Activated T-cell treated with anti-CD3 and anti-CD28 coated beads, Interleukin-2, amount 50 U/mL, for 72 hours (primary cell): ENCODE measurements around the gene TINCR. TPM values are rescaled to one million over a fixed set of nuclear protein-coding genes. Genes with fewer than 3 reads are reported as not detected.
A peak's percentile ranks its signal among the peaks of the same experiment; 100 is the strongest.

Experiments
- ATAC-seq, 2 donors: fragments of 150-1000 bp; cut with Tn5 transposase; replicated peaks in 1 of 2; 2 replicates each; pipeline ENCODE4 v1.10.0; 2021; ENCODE audit warnings: moderate library complexity in 2 of 2, mild to moderate bottlenecking in 1 of 2
- DNase-seq, 2 donors: peaks; one replicate each; pipeline ENCODE4 v3.0.0; 2021 to 2022; ENCODE audit warnings: mixed read lengths in 1 of 2
- H3K27ac Mint-ChIP-seq: one replicate; pipeline ENCODE4 v1.8.0; 2022; ENCODE audit warnings: mild to moderate bottlenecking, moderate library complexity, mixed read lengths
- H3K27me3 Mint-ChIP-seq: one replicate; pipeline ENCODE4 v1.8.0; 2022; ENCODE audit warnings: low read depth, mixed read lengths
- H3K36me3 Mint-ChIP-seq, 2 donors: one replicate each; pipeline ENCODE4 v1.8.0; 2022; ENCODE audit warnings: mixed read lengths in 2 of 2, mild to moderate bottlenecking in 1 of 2; ENCODE audit not compliant: insufficient read depth in 2 of 2
- H3K4me1 Mint-ChIP-seq: one replicate; pipeline ENCODE4 v1.8.0; 2022; ENCODE audit warnings: low read depth, mixed read lengths
- H3K4me3 Mint-ChIP-seq, 2 donors: one replicate each; pipeline ENCODE4 v1.8.0; 2022; ENCODE audit warnings: mild to moderate bottlenecking in 2 of 2, mixed read lengths in 2 of 2, moderate library complexity in 2 of 2
- H3K9me3 Mint-ChIP-seq, 2 donors: one replicate each; pipeline ENCODE4 v1.8.0; 2022; ENCODE audit warnings: mixed read lengths in 2 of 2
- total RNA-seq, 2 donors: library from RNA; stranded (reverse); gene quantifications; one replicate each; pipeline ENCODE4 v1.2.3, GENCODE V29; 2022

TINCR gene
- total RNA-seq, 2 donors from 2014 or later, result 0.91 to 0.93 TPM

- H3K4me3 Mint-ChIP-seq, result peak overlapping the region; percentile 52 to 69
- peak overlapping the region; percentile 86 for H3K27ac Mint-ChIP-seq
- no peaks in the 10 kb centered on the region for H3K9me3 Mint-ChIP-seq
These were observed 17.9 kb upstream of the TINCR start for GRCh38 chr19:5585461-5586299.

GRCh38 chr19:5580161-5580571 is 12.4 kb upstream of the TINCR start:
- ATAC-seq (no peak), DNase-seq (no peak)
- no peaks in the 10 kb centered on the region for H3K27me3 Mint-ChIP-seq
- peaks cover 10% of the 10 kb centered on the region for H3K4me1 Mint-ChIP-seq
- H3K4me3 Mint-ChIP-seq, result no peak overlapping the region
- H3K36me3 Mint-ChIP-seq, result no peaks in the 10 kb centered on the region
- H3K9me3 Mint-ChIP-seq, result no peaks in the 10 kb centered on the region
- no peak overlapping the region for H3K27ac Mint-ChIP-seq

More at GRCh38 chr19:5585461-5586299, 17.9 kb upstream of the TINCR start:
- Mint-ChIP-seq H3K27me3 (no peaks in the 10 kb centered on the region), H3K4me1 (peaks cover 19% of the 10 kb centered on the region), H3K36me3 (peaks cover 3% of the 10 kb centered on the region in 2 donors)
- DNase-seq (peak; percentile 53 to 56), ATAC-seq (peak; percentile 59 to 71)

GRCh38 chr19:5579697-5580096 is 11.9 kb upstream of the TINCR start:
- no peaks in the 10 kb centered on the region for H3K9me3 Mint-ChIP-seq
- DNase-seq, result no peak
- no peak overlapping the region for H3K4me3 Mint-ChIP-seq
- no peaks in the 10 kb centered on the region for H3K27me3 Mint-ChIP-seq
- no peaks in the 10 kb centered on the region for H3K36me3 Mint-ChIP-seq
- peaks cover 10% of the 10 kb centered on the region for H3K4me1 Mint-ChIP-seq
- no peak for ATAC-seq
- no peak overlapping the region for H3K27ac Mint-ChIP-seq

GRCh38 chr19:5579286-5579685 is 11.5 kb upstream of the TINCR start:
- Mint-ChIP-seq H3K9me3 (no peaks in the 10 kb centered on the region), H3K4me1 (peaks cover 10% of the 10 kb centered on the region), H3K36me3 (no peaks in the 10 kb centered on the region), H3K27ac (no peak overlapping the region), H3K4me3 (no peak overlapping the region), H3K27me3 (no peaks in the 10 kb centered on the region)
- ATAC-seq (no peak), DNase-seq (no peak)

GRCh38 chr19:5578097-5578846 is 10.5 kb upstream of the TINCR start:
- peak; percentile 77 to 81 for ATAC-seq
- Mint-ChIP-seq H3K4me1 (peaks cover 10% of the 10 kb centered on the region), H3K27ac (no peak overlapping the region), H3K27me3 (no peaks in the 10 kb centered on the region), H3K36me3 (no peaks in the 10 kb centered on the region), H3K4me3 (no peak overlapping the region), H3K9me3 (no peaks in the 10 kb centered on the region)
- peak; percentile 76 to 81 for DNase-seq

GRCh38 chr19:5575590-5575989 is 7.8 kb upstream of the TINCR start:
- no peak for ATAC-seq
- no peaks in the 10 kb centered on the region for H3K36me3 Mint-ChIP-seq
- H3K4me1 Mint-ChIP-seq, result peaks cover 10% of the 10 kb centered on the region
- H3K27ac Mint-ChIP-seq, result no peak overlapping the region
- no peak overlapping the region for H3K4me3 Mint-ChIP-seq
- no peaks in the 10 kb centered on the region for H3K27me3 Mint-ChIP-seq
- no peak for DNase-seq
- H3K9me3 Mint-ChIP-seq, result no peaks in the 10 kb centered on the region

GRCh38 chr19:5572556-5573286 is 5.0 kb upstream of the TINCR start:
- Mint-ChIP-seq H3K4me3 (no peak overlapping the region), H3K9me3 (no peaks in the 10 kb centered on the region), H3K27me3 (no peaks in the 10 kb centered on the region), H3K4me1 (peaks cover 2% of the 10 kb centered on the region), H3K27ac (no peak overlapping the region), H3K36me3 (no peaks in the 10 kb centered on the region)
- DNase-seq (no peak), ATAC-seq (no peak)

GRCh38 chr19:5571777-5572176 is 4.0 kb upstream of the TINCR start:
- Mint-ChIP-seq H3K36me3 (no peaks in the 10 kb centered on the region), H3K9me3 (no peaks in the 10 kb centered on the region), H3K4me1 (no peaks in the 10 kb centered on the region), H3K4me3 (no peak overlapping the region), H3K27ac (no peak overlapping the region), H3K27me3 (no peaks in the 10 kb centered on the region)
- ATAC-seq, result no peak
- DNase-seq, result no peak

GRCh38 chr19:5567970-5568407 is 236 bp upstream of the TINCR start:
- Mint-ChIP-seq H3K27me3 (peaks cover 4% of the 10 kb centered on the region), H3K27ac (no peak overlapping the region), H3K4me1 (no peaks in the 10 kb centered on the region), H3K36me3 (no peaks in the 10 kb centered on the region), H3K9me3 (no peaks in the 10 kb centered on the region), H3K4me3 (no peak overlapping the region)
- no peak for ATAC-seq
- no peak for DNase-seq

GRCh38 chr19:5564930-5565329 is 2.8 kb downstream of the TINCR start:
- H3K9me3 Mint-ChIP-seq, result peaks cover 5 to 7% of the 10 kb centered on the region in 2 donors
- H3K36me3 Mint-ChIP-seq, result peaks cover 4 to 6% of the 10 kb centered on the region in 2 donors
- H3K4me3 Mint-ChIP-seq, result no peak overlapping the region
- H3K27ac Mint-ChIP-seq, result no peak overlapping the region
- H3K4me1 Mint-ChIP-seq, result no peaks in the 10 kb centered on the region
- ATAC-seq, result no peak
- H3K27me3 Mint-ChIP-seq, result peaks cover 9% of the 10 kb centered on the region
- no peak for DNase-seq

- peaks cover 5 to 7% of the 10 kb centered on the region in 2 donors for H3K9me3 Mint-ChIP-seq
- H3K4me1 Mint-ChIP-seq, result no peaks in the 10 kb centered on the region
- no peak overlapping the region for H3K27ac Mint-ChIP-seq
- no peak overlapping the region for H3K4me3 Mint-ChIP-seq
- DNase-seq (no peak), ATAC-seq (no peak)
- peaks cover 4 to 6% of the 10 kb centered on the region in 2 donors for H3K36me3 Mint-ChIP-seq
- peaks cover 9% of the 10 kb centered on the region for H3K27me3 Mint-ChIP-seq
These were observed 3.7 kb downstream of the TINCR start for GRCh38 chr19:5563935-5564612.

GRCh38 chr19:5563008-5563431 is 4.7 kb downstream of the TINCR start:
- no peak for DNase-seq
- ATAC-seq, result no peak
- Mint-ChIP-seq H3K4me1 (no peaks in the 10 kb centered on the region), H3K9me3 (peaks cover 5 to 7% of the 10 kb centered on the region in 2 donors), H3K4me3 (no peak overlapping the region), H3K36me3 (peaks cover 4 to 6% of the 10 kb centered on the region in 2 donors), H3K27ac (no peak overlapping the region), H3K27me3 (peaks cover 9% of the 10 kb centered on the region)
